T-cell (primary cell): Measurements from ENCODE around the gene FYB1. TPM values are rescaled to one million over a fixed set of nuclear protein-coding genes. Genes with fewer than 3 reads are reported as not detected.

ENCODE experiments used
- ATAC-seq, 4 experiments: fragments of 200-7000 bp in 3 of 4; fragments of 150-1000 bp in 1 of 4; cut with Tn5 transposase; replicated peaks in 1 of 4; 1 replicate in 3 of 4; 2 replicates in 1 of 4; pipeline ENCODE4 v1.10.0; 2021; ENCODE audit warnings: moderate library complexity in 3 of 4, mild to moderate bottlenecking in 2 of 4, moderate number of reproducible peaks in 1 of 4
- CTCF ChIA-PET, 2 donors: fragments of 300-600 bp; sonication (Branson Sonifier 250); formaldehyde crosslinking; loops; one replicate each; lab custom pipeline; 2022; ENCODE audit warnings: antibody characterized with exemption in 2 of 2; lab: Charles Lee
- POLR2A ChIA-PET, 2 donors: fragments of 300-600 bp; sonication (Branson Sonifier 250); formaldehyde crosslinking; loops; one replicate each; lab custom pipeline; 2022; ENCODE audit warnings: antibody characterized with exemption in 2 of 2; lab: Charles Lee
- DNase-seq, 35 experiments: peaks; one replicate each; pipeline versions ENCODE4 v3.0.0 to v3.0.0-alpha.2; 2013 to 2023
- H3K27ac ChIP-seq: one replicate; pipeline ENCODE4 v1.5.1; 2013; ENCODE audit warnings: low read length
- H3K27me3 ChIP-seq, 2 experiments: replicated peaks in 1 of 2; 1 replicate in 1 of 2; 2 replicates in 1 of 2; pipeline versions ENCODE4 v1.6.1 to v1.7.0; 2013; ENCODE audit warnings: low read length in 1 of 2, mixed read lengths in 1 of 2; ENCODE audit not compliant: control insufficient read depth in 2 of 2, insufficient read depth in 2 of 2; ENCODE audit errors: extremely low read depth in 1 of 2
- H3K36me3 ChIP-seq, 2 donors: 1 replicate in 1 of 2; 2 replicates in 1 of 2; pipeline versions ENCODE4 v1.6.1 to v1.7.0; 2013; ENCODE audit warnings: low read length in 1 of 2; ENCODE audit not compliant: control insufficient read depth in 2 of 2, insufficient read depth in 1 of 2; ENCODE audit errors: extremely low read depth in 1 of 2
- H3K4me1 ChIP-seq, 2 experiments: 1 replicate in 1 of 2; 2 replicates in 1 of 2; pipeline versions ENCODE4 v1.6.1 to v1.7.0; 2013; ENCODE audit warnings: low read length in 2 of 2, mixed read lengths in 1 of 2; ENCODE audit not compliant: insufficient read depth in 2 of 2, control insufficient read depth in 1 of 2; ENCODE audit errors: extremely low read depth in 1 of 2
- H3K4me3 ChIP-seq, 2 donors: 1 replicate in 1 of 2; 2 replicates in 1 of 2; pipeline versions ENCODE4 v1.5.1 to v1.7.0; 2013; ENCODE audit warnings: mild to moderate bottlenecking in 2 of 2, low read length in 1 of 2, moderate library complexity in 1 of 2; ENCODE audit not compliant: control insufficient read depth in 1 of 2; ENCODE audit errors: extremely low read depth in 1 of 2
- H3K9me3 ChIP-seq: 2 replicates; pipeline ENCODE4 v1.7.0; 2013
- H3K27ac Mint-ChIP-seq, 2 donors: one replicate each; pipeline ENCODE4 v1.8.0; 2020 to 2021; ENCODE audit warnings: mild to moderate bottlenecking in 2 of 2, mixed read lengths in 2 of 2
- H3K27me3 Mint-ChIP-seq, 2 donors: one replicate each; pipeline ENCODE4 v1.8.0; 2021 to 2022; ENCODE audit warnings: mixed read lengths in 2 of 2
- H3K36me3 Mint-ChIP-seq: one replicate; pipeline ENCODE4 v1.8.0; 2021; ENCODE audit warnings: mixed read lengths
- H3K4me1 Mint-ChIP-seq, 3 donors: one replicate each; pipeline ENCODE4 v1.8.0; 2020 to 2022; ENCODE audit warnings: mixed read lengths in 3 of 3, mild to moderate bottlenecking in 1 of 3
- H3K4me3 Mint-ChIP-seq, 3 donors: one replicate each; pipeline ENCODE4 v1.8.0; 2020 to 2022; ENCODE audit warnings: mild to moderate bottlenecking in 3 of 3, mixed read lengths in 3 of 3, moderate library complexity in 3 of 3
- H3K9me3 Mint-ChIP-seq, 3 donors: one replicate each; pipeline ENCODE4 v1.8.0; 2020 to 2022; ENCODE audit warnings: mixed read lengths in 3 of 3
- WGBS: methylation state at CpG from one replicate; pipeline ENCODE4 v1.1.5; 2013; ENCODE audit warnings: missing lambda C conversion rate; ENCODE audit not compliant: insufficient coverage; 5-methylcytosine and 5-hydroxymethylcytosine counted together
- total RNA-seq, 35 experiments: library from RNA in 6 of 35; stranded (reverse) in 6 of 35; fragments of 120-200 nt in 1 of 35; gene quantifications; one replicate each; pipeline versions ENCODE4 v1.2.1 to v1.2.4 and lab custom pipeline; 2013 to 2026

Gene FYB1
- total RNA-seq, 5 donors from 2014 or later (not counting 1 experiment from before 2014, with no cell fraction given): 372 to 769 (median 428) TPM

- DNase-seq (peak; percentile 77 to 93 (median 88)), ATAC-seq (peak; percentile 75 to 84 (median 77))
- H3K36me3 Mint-ChIP-seq: peaks cover 14% of the 10 kb centered on the region
- H3K4me3 ChIP-seq: peak within 1 kb of the TSS; percentile 83 to 88
- peaks cover 0 to under 1% of the 10 kb centered on the region in 2 experiments for H3K27me3 ChIP-seq
- peaks cover 4 to 23% of the 10 kb centered on the region in 2 experiments for H3K4me1 ChIP-seq
- H3K36me3 ChIP-seq: peaks cover 0 to under 1% of the 10 kb centered on the region in 2 donors
- H3K9me3 Mint-ChIP-seq: no peaks in the 10 kb centered on the region
- CTCF ChIA-PET: interaction anchor here in 1 of 2 donors (1.0 to 1.6 kb wide), 2 partner anchors 12 to 199 kb away, joined by 3 to 4 read pairs; no protein-coding TSS in a partner anchor
- WGBS: under 1% methylated on average over 49 of the region's 94 CpGs
- peak within 1 kb of the TSS; percentile 88 for H3K27ac ChIP-seq
- POLR2A ChIA-PET: no interaction called here
- H3K27ac Mint-ChIP-seq: peak within 1 kb of the TSS; percentile 94 to 96
- H3K4me1 Mint-ChIP-seq: peaks cover 50 to 58% (median 57%) of the 10 kb centered on the region in 3 donors
- peaks cover 10 to 21% of the 10 kb centered on the region in 2 donors for H3K27me3 Mint-ChIP-seq
- H3K9me3 ChIP-seq: no peaks in the 10 kb centered on the region
- H3K4me3 Mint-ChIP-seq: peak within 1 kb of the TSS; percentile 91 to 98 (median 96)
These were observed 145.1 kb downstream of the FYB1 start, which contains the start of gene RICTOR for GRCh38 chr5:39074017-39074814. TSS of gene RICTOR (minus strand) at chr5:39074399. CDS start at chr5:39074377, 22 bp downstream.

DNA sequence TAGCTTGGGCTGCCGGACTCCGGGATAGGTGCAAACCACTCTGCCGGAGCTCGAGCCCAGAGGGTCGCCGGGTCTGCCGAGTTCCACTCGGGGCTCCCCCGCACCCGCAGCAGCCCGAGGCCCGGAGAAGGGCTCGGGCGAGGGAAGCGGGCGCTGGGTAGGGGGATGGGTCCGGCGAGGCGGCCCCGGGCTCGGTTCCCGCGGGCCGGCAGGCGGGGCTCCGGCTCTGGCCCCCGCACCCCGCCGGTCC lies 145.7 kb downstream of the FYB1 start:
- CTCF ChIA-PET: no interaction called here
- Mint-ChIP-seq H3K27me3 (peaks cover 10 to 17% of the 10 kb centered on the region in 2 donors), H3K4me3 (peak overlapping the region; percentile 89 to 96 (median 96)), H3K27ac (peak overlapping the region; percentile 90 to 96), H3K36me3 (peaks cover 16% of the 10 kb centered on the region), H3K4me1 (peaks cover 53 to 59% (median 59%) of the 10 kb centered on the region in 3 donors), H3K9me3 (no peaks in the 10 kb centered on the region)
- WGBS: 0% methylated on average over 27 of the region's 29 CpGs
- H3K27me3 ChIP-seq: no peaks in the 10 kb centered on the region
- peaks cover 4 to 23% of the 10 kb centered on the region in 2 experiments for H3K4me1 ChIP-seq
- POLR2A ChIA-PET: no interaction called here
- peak in 1 of 35 experiments; percentile 0 for DNase-seq
- H3K27ac ChIP-seq: peak overlapping the region; percentile 83
- H3K9me3 ChIP-seq: no peaks in the 10 kb centered on the region
- H3K4me3 ChIP-seq: peak overlapping the region; percentile 83 to 88
- peak; percentile 21 to 49 (median 41) for ATAC-seq
- H3K36me3 ChIP-seq: peaks cover 0 to 5% of the 10 kb centered on the region in 2 donors

DNA sequence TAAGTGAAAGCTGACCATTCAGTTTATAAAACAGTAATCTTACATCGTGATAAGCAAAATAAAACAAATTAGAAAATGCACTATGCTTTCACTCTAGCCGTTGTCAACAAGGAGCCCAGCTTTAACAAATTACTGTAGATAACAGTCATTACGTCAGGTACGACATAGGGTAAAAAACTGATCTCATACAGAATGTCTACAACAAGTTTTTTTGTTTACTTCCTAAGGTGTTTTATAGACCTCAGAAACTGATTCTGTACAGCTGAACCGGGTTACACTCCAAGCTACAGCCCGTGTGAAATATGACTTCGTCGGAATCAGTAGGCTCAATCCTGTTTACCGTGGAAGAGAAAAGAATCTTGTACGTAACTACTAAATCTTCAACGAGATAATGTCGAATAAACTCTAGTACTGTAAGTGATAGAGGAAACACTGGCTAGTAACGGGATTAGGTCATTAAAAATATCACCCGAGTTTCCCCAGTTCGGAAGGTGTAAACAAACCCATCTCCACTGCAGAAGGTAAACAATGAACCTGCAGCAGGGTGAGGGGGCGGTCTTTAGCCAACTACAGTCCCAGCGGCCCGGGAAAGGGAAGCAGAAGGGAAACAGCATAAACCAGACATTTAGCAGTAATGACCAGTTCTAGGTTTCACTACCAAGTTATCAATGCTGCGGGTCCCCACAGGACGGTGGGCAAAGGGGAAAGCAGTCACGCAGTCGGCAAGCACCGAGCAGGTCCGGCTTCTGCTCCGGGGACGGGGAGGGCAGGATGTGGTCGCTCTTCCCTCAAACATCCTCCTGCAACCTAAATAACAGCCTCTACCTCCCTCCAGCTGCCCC lies 146.2 kb downstream of the FYB1 start:
- H3K9me3 ChIP-seq: no peaks in the 10 kb centered on the region
- peaks cover 22% of the 10 kb centered on the region for H3K36me3 Mint-ChIP-seq
- CTCF ChIA-PET: interaction anchor here (0.6 to 2.4 kb wide), 6 partner anchors 8 to 202 kb away, joined by 3 to 20 read pairs (median 4); no protein-coding TSS in a partner anchor
- peak overlapping the region; percentile 89 to 96 (median 96) for H3K4me3 Mint-ChIP-seq
- POLR2A ChIA-PET: interaction anchor here in 1 of 2 donors (0.6 to 1.2 kb wide), 4 partner anchors 11 to 1759 kb away, joined by 3 read pairs; no protein-coding TSS in a partner anchor
- peaks cover 4 to 23% of the 10 kb centered on the region in 2 experiments for H3K4me1 ChIP-seq
- peaks cover 7 to 14% of the 10 kb centered on the region in 2 donors for H3K27me3 Mint-ChIP-seq
- peaks cover 59 to 65% (median 62%) of the 10 kb centered on the region in 3 donors for H3K4me1 Mint-ChIP-seq
- ATAC-seq: peak; percentile 42 to 66 (median 49)
- H3K27ac ChIP-seq: peak overlapping the region; percentile 83
- no peaks in the 10 kb centered on the region for H3K27me3 ChIP-seq
- peak; percentile 36 to 78 (median 52) for DNase-seq
- H3K4me3 ChIP-seq: peak overlapping the region; percentile 83 to 88
- H3K36me3 ChIP-seq: peaks cover 0 to 11% of the 10 kb centered on the region in 2 donors
- H3K27ac Mint-ChIP-seq: peak overlapping the region; percentile 90 to 96
- H3K9me3 Mint-ChIP-seq: no peaks in the 10 kb centered on the region
- WGBS: 7% methylated on average over 12 of the region's 27 CpGs

DNA sequence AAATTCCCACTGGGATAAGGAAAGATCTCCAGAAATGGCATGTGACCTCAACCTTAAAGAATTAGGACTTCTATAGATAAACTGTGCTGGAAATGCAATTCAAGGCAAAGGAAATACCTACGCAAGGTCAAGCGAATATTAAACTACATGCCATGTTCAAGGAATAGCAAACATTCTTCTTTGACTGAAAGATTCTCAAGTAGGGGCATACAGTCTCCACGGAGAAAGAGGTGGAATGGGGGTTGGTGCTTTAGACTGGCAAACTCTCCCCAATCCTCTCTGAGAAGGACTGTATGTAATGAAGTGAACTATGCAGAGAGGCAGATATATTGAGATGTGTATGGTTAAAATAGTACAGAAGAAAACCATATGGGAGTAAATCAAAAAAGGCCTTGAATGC lies 151.3 kb downstream of the FYB1 start:
- POLR2A ChIA-PET: no interaction called here
- Mint-ChIP-seq H3K4me3 (no peak overlapping the region), H3K36me3 (peaks cover 52% of the 10 kb centered on the region), H3K9me3 (peaks cover 5 to 17% (median 14%) of the 10 kb centered on the region in 3 donors), H3K4me1 (peaks cover 71 to 78% (median 73%) of the 10 kb centered on the region in 3 donors), H3K27me3 (no peaks in the 10 kb centered on the region), H3K27ac (peak overlapping the region in 1 of 2 donors; percentile 4)
- CTCF ChIA-PET: interaction anchor here in 1 of 2 donors (1.3 kb wide), 1 partner anchor 12 kb away, joined by 4 read pairs; no protein-coding TSS in a partner anchor
- no peak for DNase-seq
- 83% methylated on average over 1 of the region's 3 CpGs for WGBS
- H3K4me3 ChIP-seq: no peak overlapping the region
- H3K27me3 ChIP-seq: no peaks in the 10 kb centered on the region
- peaks cover 12 to 24% of the 10 kb centered on the region in 2 experiments for H3K4me1 ChIP-seq
- no peak for ATAC-seq
- no peaks in the 10 kb centered on the region for H3K9me3 ChIP-seq
- H3K36me3 ChIP-seq: peaks cover 8 to 34% of the 10 kb centered on the region in 2 donors
- no peak overlapping the region for H3K27ac ChIP-seq

- Histone ChIP-seq H3K27ac (no peak overlapping the region), H3K9me3 (no peaks in the 10 kb centered on the region), H3K27me3 (no peaks in the 10 kb centered on the region), H3K4me3 (no peak overlapping the region), H3K36me3 (peaks cover 8 to 34% of the 10 kb centered on the region in 2 donors), H3K4me1 (peaks cover 12 to 13% of the 10 kb centered on the region in 2 experiments)
- no peaks in the 10 kb centered on the region for H3K27me3 Mint-ChIP-seq
- CTCF ChIA-PET: no interaction called here
- H3K36me3 Mint-ChIP-seq: peaks cover 41% of the 10 kb centered on the region
- POLR2A ChIA-PET: no interaction called here
- peaks cover 75 to 84% (median 77%) of the 10 kb centered on the region in 3 donors for H3K4me1 Mint-ChIP-seq
- H3K9me3 Mint-ChIP-seq: peaks cover 5 to 17% (median 14%) of the 10 kb centered on the region in 3 donors
- 80% methylated on average over 1 of the region's 3 CpGs for WGBS
- peak overlapping the region in 1 of 2 donors; percentile 71 for H3K27ac Mint-ChIP-seq
- no peak for ATAC-seq
- no peak for DNase-seq
- peak overlapping the region in 2 of 3 donors; percentile 31 to 41 for H3K4me3 Mint-ChIP-seq
These were observed 154.9 kb downstream of the FYB1 start for GRCh38 chr5:39064450-39064849.
